Suprapubic skin (tissue), 3 donors: ENCODE results near the gene F11.

Experiments used
- POLR2AphosphoS5 ChIP-seq, 3 donors: sonication (generic); formaldehyde crosslinking; IDR thresholded peaks; one replicate each; pipeline ENCODE4 v1.6.1; 2017; ENCODE audit warnings: antibody characterized with exemption in 3 of 3
- TF ChIP-seq, protein P1 (sequence below), 2 donors: fragments of 200-600 bp in 1 of 2; fragments of 450-650 bp in 1 of 2; sonication (generic) in 1 of 2; IDR thresholded peaks; one replicate each; pipeline ENCODE4 v1.5.1; 2016 to 2019; ENCODE audit warnings: antibody characterized with exemption in 2 of 2, mild to moderate bottlenecking in 1 of 2, moderate library complexity in 1 of 2

DNA sequence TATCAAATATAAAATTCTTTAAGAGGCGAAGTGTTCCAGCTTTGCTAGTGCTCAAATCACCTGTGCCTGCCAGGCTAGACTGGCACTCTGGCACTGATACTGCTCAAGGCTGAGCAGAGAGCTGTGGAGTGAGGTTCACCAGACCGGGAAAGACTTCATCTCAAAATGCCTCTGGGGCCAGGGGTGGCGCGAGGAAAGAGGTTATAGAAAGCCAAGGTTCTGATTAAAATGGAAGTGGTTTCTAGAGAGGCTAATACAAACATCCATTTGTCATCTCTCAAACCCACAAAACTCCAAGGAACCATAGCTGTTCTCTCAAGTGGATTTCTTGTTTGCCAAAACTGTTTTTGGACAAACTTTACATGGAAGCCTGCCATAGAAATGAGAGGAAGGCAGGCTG, 41.5 kb downstream of the F11 start:
- TF ChIP-seq POLR2AphosphoS5 (IDR thresholded peaks at IDR 0.05): no peak
- TF ChIP-seq, protein P1, sequence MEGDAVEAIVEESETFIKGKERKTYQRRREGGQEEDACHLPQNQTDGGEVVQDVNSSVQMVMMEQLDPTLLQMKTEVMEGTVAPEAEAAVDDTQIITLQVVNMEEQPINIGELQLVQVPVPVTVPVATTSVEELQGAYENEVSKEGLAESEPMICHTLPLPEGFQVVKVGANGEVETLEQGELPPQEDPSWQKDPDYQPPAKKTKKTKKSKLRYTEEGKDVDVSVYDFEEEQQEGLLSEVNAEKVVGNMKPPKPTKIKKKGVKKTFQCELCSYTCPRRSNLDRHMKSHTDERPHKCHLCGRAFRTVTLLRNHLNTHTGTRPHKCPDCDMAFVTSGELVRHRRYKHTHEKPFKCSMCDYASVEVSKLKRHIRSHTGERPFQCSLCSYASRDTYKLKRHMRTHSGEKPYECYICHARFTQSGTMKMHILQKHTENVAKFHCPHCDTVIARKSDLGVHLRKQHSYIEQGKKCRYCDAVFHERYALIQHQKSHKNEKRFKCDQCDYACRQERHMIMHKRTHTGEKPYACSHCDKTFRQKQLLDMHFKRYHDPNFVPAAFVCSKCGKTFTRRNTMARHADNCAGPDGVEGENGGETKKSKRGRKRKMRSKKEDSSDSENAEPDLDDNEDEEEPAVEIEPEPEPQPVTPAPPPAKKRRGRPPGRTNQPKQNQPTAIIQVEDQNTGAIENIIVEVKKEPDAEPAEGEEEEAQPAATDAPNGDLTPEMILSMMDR (IDR thresholded peaks at IDR 0.05): no peak
